Glutamatergic neuron (in vitro differentiated cells): ENCODE results near the gene UGT1A10. TPM values are rescaled to one million over a fixed set of nuclear protein-coding genes. Genes with fewer than 3 reads are reported as not detected.

Source experiments
- DNase-seq: peaks from one replicate; pipeline ENCODE4 v3.0.0; 2022
- H3K27ac Mint-ChIP-seq: one replicate; pipeline ENCODE4 v1.8.0; 2020; ENCODE audit warnings: mild to moderate bottlenecking, mixed read lengths, inconsistent platforms; ENCODE audit not compliant: unreplicated experiment
- H3K27me3 Mint-ChIP-seq: one replicate; pipeline ENCODE4 v1.8.0; 2020; ENCODE audit warnings: mild to moderate bottlenecking, moderate library complexity, mixed read lengths, inconsistent platforms; ENCODE audit not compliant: unreplicated experiment
- H3K36me3 Mint-ChIP-seq: one replicate; pipeline ENCODE4 v1.8.0; 2020; ENCODE audit warnings: mild to moderate bottlenecking, mixed read lengths, inconsistent platforms; ENCODE audit not compliant: unreplicated experiment
- H3K4me1 Mint-ChIP-seq: one replicate; pipeline ENCODE4 v1.8.0; 2020; ENCODE audit warnings: mild to moderate bottlenecking, low read depth, mixed read lengths, inconsistent platforms; ENCODE audit not compliant: unreplicated experiment
- H3K4me3 Mint-ChIP-seq: one replicate; pipeline ENCODE4 v1.8.0; 2020; ENCODE audit warnings: mild to moderate bottlenecking, mixed read lengths, inconsistent platforms; ENCODE audit not compliant: unreplicated experiment
- H3K9me3 Mint-ChIP-seq: one replicate; pipeline ENCODE4 v1.8.0; 2020; ENCODE audit warnings: mild to moderate bottlenecking, moderate library complexity, mixed read lengths, inconsistent platforms; ENCODE audit not compliant: unreplicated experiment
- total RNA-seq: library from RNA; stranded (reverse); fragmentation: NEBNext Ultra II Directional; extraction: Animal tissue kit (Norgen Biotek cat#: 25700); gene quantifications from one replicate; pipeline ENCODE4 v1.2.1, GENCODE V29; 2021; ENCODE audit not compliant: unreplicated experiment
- TF ChIP-seq, protein P1 (sequence below): fragments of 200-600 bp; sonication (generic); IDR thresholded peaks from one replicate; pipeline ENCODE4 v1.5.0; 2021; ENCODE audit not compliant: partially characterized antibody, unreplicated experiment

Gene UGT1A10
- total RNA-seq, 1 donor from 2014 or later, result not detected

- no peaks in the 10 kb centered on the region for H3K27me3 Mint-ChIP-seq
- H3K36me3 Mint-ChIP-seq, result no peaks in the 10 kb centered on the region
- peaks cover 4% of the 10 kb centered on the region for H3K9me3 Mint-ChIP-seq
- H3K4me3 Mint-ChIP-seq, result no peak overlapping the region
- TF ChIP-seq, protein P1, sequence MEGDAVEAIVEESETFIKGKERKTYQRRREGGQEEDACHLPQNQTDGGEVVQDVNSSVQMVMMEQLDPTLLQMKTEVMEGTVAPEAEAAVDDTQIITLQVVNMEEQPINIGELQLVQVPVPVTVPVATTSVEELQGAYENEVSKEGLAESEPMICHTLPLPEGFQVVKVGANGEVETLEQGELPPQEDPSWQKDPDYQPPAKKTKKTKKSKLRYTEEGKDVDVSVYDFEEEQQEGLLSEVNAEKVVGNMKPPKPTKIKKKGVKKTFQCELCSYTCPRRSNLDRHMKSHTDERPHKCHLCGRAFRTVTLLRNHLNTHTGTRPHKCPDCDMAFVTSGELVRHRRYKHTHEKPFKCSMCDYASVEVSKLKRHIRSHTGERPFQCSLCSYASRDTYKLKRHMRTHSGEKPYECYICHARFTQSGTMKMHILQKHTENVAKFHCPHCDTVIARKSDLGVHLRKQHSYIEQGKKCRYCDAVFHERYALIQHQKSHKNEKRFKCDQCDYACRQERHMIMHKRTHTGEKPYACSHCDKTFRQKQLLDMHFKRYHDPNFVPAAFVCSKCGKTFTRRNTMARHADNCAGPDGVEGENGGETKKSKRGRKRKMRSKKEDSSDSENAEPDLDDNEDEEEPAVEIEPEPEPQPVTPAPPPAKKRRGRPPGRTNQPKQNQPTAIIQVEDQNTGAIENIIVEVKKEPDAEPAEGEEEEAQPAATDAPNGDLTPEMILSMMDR, result no peak
- H3K27ac Mint-ChIP-seq, result no peak overlapping the region
- H3K4me1 Mint-ChIP-seq, result no peaks in the 10 kb centered on the region
- DNase-seq, result no peak
These were observed 48.4 kb downstream of the UGT1A10 start for GRCh38 chr2:233684640-233685039.

DNA sequence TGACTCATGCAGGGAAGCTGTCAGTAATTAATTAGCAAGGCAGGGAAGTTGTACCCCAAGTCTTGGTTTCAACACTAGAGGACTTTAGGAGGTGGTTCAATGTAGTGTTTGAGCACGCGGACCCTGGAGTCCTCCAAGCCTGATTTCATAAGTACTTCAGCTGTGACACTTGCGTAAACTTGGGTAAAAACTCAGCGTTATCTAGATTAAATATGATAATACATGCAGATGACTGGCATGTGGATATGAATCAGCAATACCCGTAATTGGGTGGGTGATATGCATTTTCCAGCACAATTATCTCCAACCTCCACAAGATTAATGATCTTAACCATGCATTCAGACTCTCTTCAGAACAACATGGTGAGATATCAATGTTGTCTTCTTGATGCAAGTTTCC is 50.7 kb downstream of the UGT1A10 start:
- Mint-ChIP-seq H3K27me3 (no peaks in the 10 kb centered on the region), H3K27ac (no peak overlapping the region), H3K36me3 (no peaks in the 10 kb centered on the region), H3K9me3 (peaks cover 4% of the 10 kb centered on the region), H3K4me3 (no peak overlapping the region), H3K4me1 (no peaks in the 10 kb centered on the region)
- DNase-seq, result no peak
- TF ChIP-seq, protein P1, result no peak

DNA sequence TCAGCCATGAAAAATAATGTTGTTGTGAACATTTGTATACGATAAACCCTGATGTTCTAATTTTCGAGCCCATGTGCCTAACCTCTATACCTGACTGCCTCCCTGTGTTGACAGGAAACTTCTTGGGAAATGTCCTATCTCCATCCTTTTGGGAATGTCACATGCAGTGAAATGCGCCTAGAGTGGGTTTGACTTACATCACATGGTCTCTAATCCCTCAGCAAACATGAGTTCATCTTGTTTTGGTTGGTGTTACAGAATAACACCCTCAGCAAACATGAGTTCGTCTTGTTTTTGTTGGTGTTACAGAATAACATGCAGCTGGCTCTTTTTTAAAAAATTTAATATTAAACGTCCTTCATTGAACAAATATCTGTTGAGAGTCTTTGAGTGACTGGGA is 52.1 kb downstream of the UGT1A10 start:
- TF ChIP-seq, protein P1, result no peak
- H3K9me3 Mint-ChIP-seq, result peaks cover 4% of the 10 kb centered on the region
- no peak overlapping the region for H3K4me3 Mint-ChIP-seq
- no peak for DNase-seq
- no peaks in the 10 kb centered on the region for H3K4me1 Mint-ChIP-seq
- no peaks in the 10 kb centered on the region for H3K36me3 Mint-ChIP-seq
- H3K27me3 Mint-ChIP-seq, result no peaks in the 10 kb centered on the region
- no peak overlapping the region for H3K27ac Mint-ChIP-seq

DNA sequence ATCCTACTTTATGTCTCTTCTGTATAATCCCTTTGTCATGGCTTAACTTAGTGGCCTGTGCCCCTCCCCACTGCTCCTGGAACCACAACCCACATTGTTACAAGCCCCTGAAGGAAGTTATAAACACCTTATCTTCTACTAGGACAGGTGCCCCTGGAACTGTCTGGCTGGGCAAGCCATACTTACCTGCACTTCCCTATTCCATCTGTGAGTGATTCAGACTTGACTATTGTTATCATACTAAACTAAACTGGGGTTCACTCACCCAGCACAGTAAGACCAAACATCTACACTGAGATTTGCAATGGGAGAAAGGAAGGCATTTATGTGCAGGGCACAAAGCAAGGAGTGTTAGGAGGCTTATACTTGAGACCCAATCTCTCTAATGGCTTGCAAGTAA is 52.8 kb downstream of the UGT1A10 start:
- no peaks in the 10 kb centered on the region for H3K27me3 Mint-ChIP-seq
- DNase-seq, result no peak
- TF ChIP-seq, protein P1, result no peak
- no peak overlapping the region for H3K27ac Mint-ChIP-seq
- no peak overlapping the region for H3K4me3 Mint-ChIP-seq
- no peaks in the 10 kb centered on the region for H3K4me1 Mint-ChIP-seq
- no peaks in the 10 kb centered on the region for H3K36me3 Mint-ChIP-seq
- H3K9me3 Mint-ChIP-seq, result peaks cover 4% of the 10 kb centered on the region

- Mint-ChIP-seq H3K4me1 (no peaks in the 10 kb centered on the region), H3K27me3 (no peaks in the 10 kb centered on the region), H3K4me3 (no peak overlapping the region), H3K36me3 (no peaks in the 10 kb centered on the region), H3K27ac (no peak overlapping the region), H3K9me3 (peaks cover 4% of the 10 kb centered on the region)
- DNase-seq, result no peak
- TF ChIP-seq, protein P1, result no peak
These were observed 53.3 kb downstream of the UGT1A10 start for GRCh38 chr2:233689501-233689900.
